Gastroesophageal sphincter (tissue), 4 donors: ENCODE results near the gene CIAO1. TPM values are rescaled to one million over a fixed set of nuclear protein-coding genes. Genes with fewer than 3 reads are reported as not detected.
"Not testable (repeated sequence)": the region's sequence is repeated elsewhere in the genome, so short reads cannot be mapped to it uniquely, and the experiment has no call there.

Experiments used
- ATAC-seq: fragments of 150-250 bp; one replicate; pipeline ENCODE4 v1.9.1; 2016; ENCODE audit warnings: mild to moderate bottlenecking, moderate library complexity
- H3K27ac ChIP-seq, 4 donors: fragments of 200-600 bp; sonication (generic) in 3 of 4; 1 replicate in 3 of 4; 2 replicates in 1 of 4; pipeline ENCODE4 v1.5.1; 2016 to 2019
- H3K27me3 ChIP-seq: fragments of 200-600 bp; sonication (generic); one replicate; pipeline ENCODE4 v1.5.1; 2019
- H3K36me3 ChIP-seq, 2 donors: fragments of 200-600 bp; sonication (generic); one replicate each; pipeline ENCODE4 v1.5.1; 2019; ENCODE audit warnings: control low read depth in 1 of 2
- H3K4me1 ChIP-seq, 3 donors: fragments of 200-600 bp; sonication (generic); 1 replicate in 2 of 3; 2 replicates in 1 of 3; pipeline ENCODE4 v1.5.1; 2016 to 2019; ENCODE audit warnings: control low read depth in 2 of 3
- H3K4me3 ChIP-seq, 2 donors: fragments of 200-600 bp; sonication (generic); one replicate each; pipeline ENCODE4 v1.5.1; 2019; ENCODE audit warnings: mild to moderate bottlenecking in 1 of 2, moderate library complexity in 1 of 2
- H3K9me3 ChIP-seq, 3 donors: fragments of 200-600 bp; sonication (generic); one replicate each; pipeline ENCODE4 v1.5.1; 2017 to 2019; ENCODE audit warnings: control low read depth in 2 of 3
- CTCF ChIP-seq, 4 experiments: fragments of 200-600 bp in 2 of 4; fragments of 450-650 bp in 2 of 4; sonication (generic) in 1 of 4; IDR thresholded peaks; one replicate each; pipeline ENCODE4 v1.5.1; 2017 to 2019; ENCODE audit warnings: antibody characterized with exemption in 4 of 4, mild to moderate bottlenecking in 2 of 4, moderate library complexity in 2 of 4
- EP300 ChIP-seq: sonication (generic); formaldehyde crosslinking; IDR thresholded peaks from one replicate; pipeline ENCODE4 v1.6.1; 2017; ENCODE audit warnings: antibody characterized with exemption, mild to moderate bottlenecking
- POLR2A ChIP-seq, 2 donors: fragments of 450-650 bp; IDR thresholded peaks; one replicate each; pipeline ENCODE4 v1.6.1; 2017; ENCODE audit warnings: antibody characterized with exemption in 2 of 2, mild to moderate bottlenecking in 2 of 2, moderate library complexity in 1 of 2
- POLR2AphosphoS5 ChIP-seq: sonication (generic); formaldehyde crosslinking; IDR thresholded peaks from one replicate; pipeline ENCODE4 v1.6.1; 2017; ENCODE audit warnings: antibody characterized with exemption
- WGBS, 2 donors: methylation state at CpG; one replicate each; pipeline ENCODE4 v1.1.5; 2018; ENCODE audit warnings: low coverage in 1 of 2; 5-methylcytosine and 5-hydroxymethylcytosine counted together
- total RNA-seq, 4 donors: library from RNA; depleted of rRNA; stranded (reverse); fragments of >200 nt; gene quantifications; one replicate each; pipeline ENCODE4 v1.1.0, GENCODE V29; 2016

The CIAO1 gene
- 100 to 1,000 TPM in 1 of 4 donors, 10 to 100 TPM in 3; 60.7 to 107 (median 84.8) TPM for total RNA-seq

DNA sequence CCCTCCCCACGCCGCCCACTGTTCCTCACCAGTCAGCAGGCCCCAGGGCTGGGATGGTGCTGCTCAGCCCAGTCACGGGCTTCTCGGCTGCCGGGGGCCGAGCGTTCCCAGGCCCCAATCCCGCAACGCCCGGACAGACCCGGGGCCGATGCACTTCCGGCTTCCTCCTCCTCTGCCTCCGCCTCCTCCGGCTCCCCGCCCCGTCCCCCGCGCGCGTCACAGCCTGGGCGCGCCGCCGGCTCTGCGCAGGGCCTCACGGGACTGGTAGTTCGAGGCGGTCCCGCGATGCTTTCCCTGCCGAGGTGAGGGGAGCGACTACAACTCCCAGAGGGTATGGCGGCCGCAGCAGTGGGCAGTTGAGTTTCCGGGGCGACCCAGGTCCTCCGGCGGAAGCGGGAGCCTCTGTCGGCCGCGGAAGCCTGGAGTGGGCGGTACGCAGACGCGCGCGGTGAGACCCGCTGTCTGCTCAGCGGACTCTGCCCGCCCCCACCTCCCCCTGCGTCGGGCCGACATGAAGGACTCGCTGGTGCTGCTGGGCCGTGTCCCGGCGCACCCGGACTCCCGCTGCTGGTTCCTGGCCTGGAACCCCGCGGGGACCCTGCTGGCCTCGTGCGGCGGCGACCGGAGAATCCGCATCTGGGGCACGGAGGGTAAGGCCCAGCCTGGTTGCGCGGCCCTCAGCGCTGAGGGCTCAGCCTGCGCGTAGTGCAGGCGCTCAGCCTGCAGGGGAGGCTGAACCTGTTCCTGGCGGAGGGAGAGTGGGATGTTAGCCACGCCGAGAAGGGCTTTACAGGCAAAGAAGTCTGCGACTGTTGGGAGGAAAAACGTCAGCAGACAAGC lies at the start of gene CIAO1, which contains the start of gene TMEM127:
TSS of gene CIAO1 (plus strand) at position 386 of the 840 bp plus-strand sequence. CDS start at position 512, 126 bp downstream.
TSS of gene TMEM127 (minus strand) at position 158 of the 840 bp plus-strand sequence. CDS start 616 bp downstream, outside the sequence.
- Histone ChIP-seq H3K4me3 (peak within 1 kb of the TSS; percentile 89 to 94), H3K27ac (peak within 1 kb of the TSS; percentile 90 to 97 (median 91)), H3K27me3 (no peaks in the 10 kb centered on the region), H3K9me3 (no peaks in the 10 kb centered on the region), H3K36me3 (peaks cover 0 to 62% of the 10 kb centered on the region in 2 donors), H3K4me1 (peaks cover 0 to 57% (median 16%) of the 10 kb centered on the region in 3 donors)
- peak; percentile 99 for ATAC-seq
- WGBS, 2 donors = 0% methylated on average over 2 of the region's 81 CpGs; no CpG with 5 or more reads in 1 of the 2 donors
- TF ChIP-seq POLR2A (IDR thresholded peaks at IDR 0.05) (peak; percentile 83 to 94), CTCF (IDR thresholded peaks at IDR 0.05) (peak in 3 of 4 experiments; percentile 31 to 55 (median 41)), POLR2AphosphoS5 (no peak), EP300 (no peak)

GRCh38 chr2:96218508-96219131 lies 47.4 kb upstream of the CIAO1 start:
- TF ChIP-seq POLR2AphosphoS5 (no peak), EP300 (no peak), POLR2A (IDR thresholded peaks at IDR 0.05) (no peak), CTCF (IDR thresholded peaks at IDR 0.05) (no peak)
- H3K4me3 ChIP-seq = no peak overlapping the region
- H3K27me3 ChIP-seq = no peaks in the 10 kb centered on the region
- no peak overlapping the region for H3K27ac ChIP-seq
- no peak for ATAC-seq
- WGBS, 2 donors = 84 to 98% methylated on average over 11 to 13 of the region's 13 CpGs
- no peaks in the 10 kb centered on the region for H3K36me3 ChIP-seq
- H3K9me3 ChIP-seq = no peaks in the 10 kb centered on the region
- H3K4me1 ChIP-seq = no peaks in the 10 kb centered on the region

GRCh38 chr2:96219959-96220358 lies 46.1 kb upstream of the CIAO1 start:
- 93% methylated on average over 2 of the region's 4 CpGs; no CpG with 5 or more reads in 1 of the 2 donors for WGBS, 2 donors
- H3K9me3 ChIP-seq, H3K36me3 ChIP-seq, ATAC-seq, H3K27ac ChIP-seq, H3K4me3 ChIP-seq, H3K4me1 ChIP-seq, H3K27me3 ChIP-seq: not testable (repeated sequence)

DNA sequence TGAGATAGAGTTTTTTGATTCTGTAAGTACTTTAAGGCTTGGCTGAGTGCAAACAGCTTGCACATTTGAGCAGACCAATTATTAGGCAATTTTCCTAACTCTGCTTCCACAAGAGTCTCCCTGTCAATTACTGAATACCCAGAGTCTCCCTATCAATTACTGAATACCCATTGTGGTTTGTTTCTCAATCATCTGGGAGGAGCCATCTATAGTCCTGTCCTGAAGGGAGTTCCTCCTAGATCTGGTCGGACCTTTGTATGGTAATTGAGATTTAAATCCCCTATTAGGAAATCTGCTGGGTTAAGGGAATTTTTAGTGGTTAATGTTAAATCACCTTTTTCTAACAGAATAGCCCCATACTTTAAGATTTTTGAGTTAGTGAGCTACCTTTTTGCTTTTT lies 44.9 kb upstream of the CIAO1 start:
- WGBS, 2 donors = 75 to 100% methylated on average over 1 of the region's 1 CpG
- H3K36me3 ChIP-seq, H3K4me1 ChIP-seq, H3K27me3 ChIP-seq, H3K27ac ChIP-seq, ATAC-seq, H3K9me3 ChIP-seq, H3K4me3 ChIP-seq: not testable (repeated sequence)

- 62 to 69% methylated on average over 2 to 3 of the region's 3 CpGs for WGBS, 2 donors
- peaks cover 0 to 5% of the 10 kb centered on the region in 2 donors for H3K36me3 ChIP-seq
- no peak overlapping the region for H3K27ac ChIP-seq
- no peaks in the 10 kb centered on the region for H3K9me3 ChIP-seq
- TF ChIP-seq POLR2A (IDR thresholded peaks at IDR 0.05) (no peak), POLR2AphosphoS5 (no peak), EP300 (no peak), CTCF (IDR thresholded peaks at IDR 0.05) (no peak)
- no peak overlapping the region for H3K4me3 ChIP-seq
- H3K4me1 ChIP-seq = no peaks in the 10 kb centered on the region
- no peaks in the 10 kb centered on the region for H3K27me3 ChIP-seq
- no peak for ATAC-seq
Measured at GRCh38 chr2:96225016-96225533, 41.0 kb upstream of the CIAO1 start.
